D721Med (cell line): Measurements from ENCODE around the gene XPOT.

Experiments used
- DNase-seq: peaks from one replicate; pipeline ENCODE4 v3.0.0; 2011; ENCODE audit warnings: low spot score; ENCODE audit not compliant: insufficient read length
- FAIRE-seq: peaks from 2 replicates; lab custom pipeline; 2011; peaks lifted over from hg19 to GRCh38; lab: Jason Lieb, UNC
- CTCF ChIP-seq: IDR thresholded peaks from 2 replicates; pipeline ENCODE4 v1.5.1; 2012; ENCODE audit warnings: mild to moderate bottlenecking, control low read depth; ENCODE audit not compliant: insufficient read depth; ENCODE audit errors: missing control alignments

Gene XPOT

DNA sequence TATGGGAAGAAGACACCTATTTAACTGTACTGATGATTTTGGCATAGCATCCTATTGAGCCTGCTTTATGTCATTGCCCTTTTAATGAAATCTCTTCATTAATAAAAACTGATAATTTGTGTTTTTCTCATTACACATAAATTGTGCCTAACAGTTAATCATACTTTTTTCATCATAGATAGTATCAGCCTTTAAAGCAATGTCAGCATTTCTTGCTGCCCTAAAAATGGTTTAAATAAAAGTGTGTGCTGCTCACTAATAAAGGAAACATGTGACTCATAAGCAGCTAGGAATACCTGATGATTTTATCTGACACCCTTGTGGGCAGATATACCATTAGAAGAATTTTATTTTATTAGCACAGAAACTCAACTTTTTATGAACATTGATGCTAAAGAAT lies 74.5 kb downstream of the XPOT start:
- no peak for TF ChIP-seq CTCF
- no peak for FAIRE-seq

GRCh38 chr12:64480148-64480547 lies 76.0 kb downstream of the XPOT start:
- no peak for TF ChIP-seq CTCF
- DNase-seq (no peak), FAIRE-seq (no peak)

More for the DNA sequence above, 74.5 kb downstream of the XPOT start:
- DNase-seq: no peak

DNA sequence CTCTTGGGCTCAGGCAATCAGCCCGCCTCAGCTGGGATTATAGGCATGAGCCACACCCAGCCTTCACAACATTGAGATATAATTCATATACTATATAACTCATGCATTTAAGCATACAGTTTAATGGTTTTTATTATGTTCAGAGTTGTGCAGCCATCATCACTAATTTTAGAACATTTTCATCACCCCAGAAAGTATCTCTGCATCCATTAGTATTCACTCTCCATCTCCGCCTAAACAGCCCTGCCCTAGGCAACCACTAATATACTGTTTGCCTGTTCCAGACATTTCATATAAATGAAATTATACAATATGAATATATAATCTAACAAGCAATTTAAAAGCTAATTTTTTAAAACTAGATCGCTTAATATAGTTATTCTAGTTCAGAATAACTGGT lies 82.5 kb downstream of the XPOT start:
- TF ChIP-seq CTCF: no peak
- no peak for FAIRE-seq
- DNase-seq: no peak

DNA sequence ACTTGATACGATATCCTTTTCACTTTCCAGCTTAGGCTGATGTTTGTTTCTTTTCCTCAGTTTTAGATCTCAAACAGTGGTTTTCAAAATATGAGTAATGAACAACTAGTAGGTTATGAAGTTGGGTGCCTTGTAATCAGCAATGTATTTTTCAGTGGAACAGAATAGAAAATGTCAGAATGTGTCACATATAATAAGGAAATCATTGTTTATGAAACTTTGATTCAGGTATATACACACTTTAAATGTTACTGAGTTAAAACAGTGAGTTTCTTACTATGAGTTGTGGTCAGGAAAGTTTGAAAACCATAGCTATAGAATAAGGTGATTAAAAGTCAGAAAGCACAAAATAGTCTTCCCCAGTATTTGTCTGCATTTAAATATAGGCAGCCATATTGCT lies 87.5 kb downstream of the XPOT start:
- TF ChIP-seq CTCF: no peak
- no peak for FAIRE-seq
- no peak for DNase-seq

DNA sequence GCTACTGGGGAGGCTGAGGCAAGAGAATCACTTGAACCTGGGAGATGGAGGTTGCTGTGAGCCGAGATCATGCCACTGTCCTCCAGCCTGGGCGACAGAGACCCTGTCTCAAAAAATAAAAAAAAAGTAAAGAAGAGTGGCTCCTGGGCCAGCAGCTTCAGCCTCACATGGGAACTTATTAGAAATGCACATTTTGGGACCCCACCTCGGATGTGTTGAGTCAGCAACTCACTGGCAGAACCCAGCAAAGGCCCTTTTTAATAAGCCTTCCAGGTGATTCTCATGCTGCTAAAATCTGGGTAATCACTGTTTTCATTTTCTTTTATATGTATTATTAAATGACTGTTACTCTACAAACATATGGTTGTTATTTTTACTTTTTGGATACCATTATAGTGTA lies 89.3 kb downstream of the XPOT start:
- FAIRE-seq (no peak), DNase-seq (no peak)
- no peak for TF ChIP-seq CTCF

DNA sequence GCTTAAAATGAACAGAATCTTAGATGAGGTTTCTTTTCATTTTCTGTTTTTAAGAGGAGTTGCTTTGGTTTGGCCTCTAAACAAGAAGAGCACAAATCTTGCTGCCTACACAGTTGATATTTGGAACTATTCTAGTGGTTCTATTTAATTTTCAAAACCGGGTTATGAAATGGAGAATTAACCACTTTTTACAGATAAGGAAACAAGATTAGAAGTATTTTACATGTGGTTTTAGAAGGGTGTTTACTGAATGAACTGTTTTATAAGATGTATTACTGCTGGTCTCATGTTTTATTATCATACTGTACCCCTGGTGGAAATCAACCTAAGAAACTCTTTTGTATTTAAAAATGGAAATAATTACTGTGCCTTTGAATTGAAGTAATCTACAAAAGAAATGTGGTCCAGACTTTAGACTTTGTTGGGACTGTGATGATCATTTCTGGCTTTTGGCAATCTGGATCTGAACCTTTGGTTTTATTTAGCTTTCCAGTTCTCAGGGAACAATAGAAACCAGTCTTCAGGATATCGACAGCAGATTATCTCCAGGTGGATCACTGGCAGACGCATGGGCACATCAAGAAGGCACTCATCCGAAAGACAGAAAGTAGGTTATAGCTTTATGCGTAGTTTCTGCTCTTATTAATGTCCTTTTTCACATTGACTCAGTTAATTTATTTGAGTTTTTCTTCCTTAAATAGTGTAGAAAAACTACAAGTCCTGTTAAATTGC lies 91.0 kb downstream of the XPOT start:
- TF ChIP-seq CTCF: no peak
- no peak for FAIRE-seq

DNA sequence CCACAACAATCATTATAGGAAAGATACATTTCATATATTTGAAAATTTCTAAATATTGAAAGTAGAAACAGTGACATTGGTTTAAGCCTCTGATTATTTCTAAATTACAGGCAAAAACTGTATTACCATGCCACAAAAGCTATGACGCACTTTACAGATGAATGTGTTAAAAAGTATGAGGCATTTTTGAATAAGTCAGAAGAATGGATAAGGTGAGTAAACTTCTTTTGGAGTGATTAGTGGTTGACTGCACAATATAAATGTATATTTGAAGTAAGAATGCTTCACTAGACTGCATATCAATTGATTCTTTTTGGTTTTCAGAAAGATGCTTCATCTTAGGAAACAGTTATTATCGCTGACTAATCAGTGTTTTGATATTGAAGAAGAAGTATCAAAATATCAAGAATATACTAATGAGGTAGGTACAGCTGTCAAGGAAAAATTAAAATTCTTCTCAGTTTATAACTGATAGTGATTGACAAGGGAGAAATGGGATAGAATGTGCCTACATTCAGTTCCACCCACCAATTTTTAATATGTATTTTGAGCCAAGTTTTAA lies 92.7 kb downstream of the XPOT start:
- no peak for DNase-seq
- no peak for TF ChIP-seq CTCF
- FAIRE-seq: no peak

More for the DNA sequence above, 91.0 kb downstream of the XPOT start:
- no peak for DNase-seq
